CD4-positive, alpha-beta memory T cell (primary cell): ENCODE measurements around the gene PEX5. TPM values are rescaled to one million over a fixed set of nuclear protein-coding genes. Genes with fewer than 3 reads are reported as not detected.

ENCODE experiments used
- CTCF ChIA-PET: fragments of 350-600 bp; sonication (Branson Sonifier 250); formaldehyde crosslinking; loops from one replicate; lab custom pipeline; 2021; ENCODE audit warnings: inconsistent platforms; ENCODE audit not compliant: partially characterized antibody; lab: Charles Lee
- POLR2A ChIA-PET: fragments of 350-600 bp; sonication (Branson Sonifier 250); formaldehyde crosslinking; loops from one replicate; lab custom pipeline; 2021; ENCODE audit not compliant: partially characterized antibody; lab: Charles Lee
- DNase-seq, 5 donors: peaks; one replicate each; pipeline versions ENCODE4 v3.0.0 to v3.0.0-alpha.2; 2020 to 2022; ENCODE audit warnings: mixed read lengths in 1 of 5
- H3K27ac ChIP-seq: one replicate; pipeline ENCODE4 v1.7.0; 2013; ENCODE audit warnings: low read depth, low read length
- H3K27me3 ChIP-seq: 2 replicates; pipeline ENCODE4 v1.7.0; 2013; ENCODE audit warnings: mild to moderate bottlenecking, low read length, moderate library complexity; ENCODE audit not compliant: insufficient read depth
- H3K36me3 ChIP-seq: 2 replicates; pipeline ENCODE4 v1.7.0; 2013; ENCODE audit warnings: mild to moderate bottlenecking, low read length, moderate library complexity; ENCODE audit not compliant: insufficient read depth
- H3K4me1 ChIP-seq: 2 replicates; pipeline ENCODE4 v1.7.0; 2013; ENCODE audit warnings: mild to moderate bottlenecking, low read length, moderate library complexity; ENCODE audit not compliant: insufficient read depth
- H3K4me3 ChIP-seq, 2 donors: one replicate each; pipeline ENCODE4 v1.7.0; 2013; ENCODE audit warnings: low read length in 2 of 2, mild to moderate bottlenecking in 1 of 2
- H3K9me3 ChIP-seq, 2 donors: one replicate each; pipeline ENCODE4 v1.7.0; 2013; ENCODE audit warnings: low read length in 2 of 2, control low read depth in 1 of 2; ENCODE audit not compliant: control insufficient read depth in 1 of 2
- H3K27ac Mint-ChIP-seq, 7 donors: one replicate each; pipeline ENCODE4 v1.8.0; 2020 to 2021; ENCODE audit warnings: mixed read lengths in 7 of 7, mild to moderate bottlenecking in 6 of 7, inconsistent platforms in 3 of 7, moderate library complexity in 3 of 7
- H3K27me3 Mint-ChIP-seq, 2 donors: one replicate each; pipeline ENCODE4 v1.8.0; 2020 to 2021; ENCODE audit warnings: mixed read lengths in 2 of 2
- H3K36me3 Mint-ChIP-seq, 2 donors: one replicate each; pipeline ENCODE4 v1.8.0; 2020 to 2021; ENCODE audit warnings: mixed read lengths in 2 of 2, inconsistent platforms in 1 of 2, mild to moderate bottlenecking in 1 of 2
- H3K4me1 Mint-ChIP-seq, 4 donors: one replicate each; pipeline ENCODE4 v1.8.0; 2020 to 2021; ENCODE audit warnings: mixed read lengths in 4 of 4, mild to moderate bottlenecking in 1 of 4
- H3K4me3 Mint-ChIP-seq, 8 donors: one replicate each; pipeline ENCODE4 v1.8.0; 2020 to 2021; ENCODE audit warnings: mixed read lengths in 8 of 8, mild to moderate bottlenecking in 7 of 8, moderate library complexity in 6 of 8, inconsistent platforms in 3 of 8
- H3K9me3 Mint-ChIP-seq, 8 donors: one replicate each; pipeline ENCODE4 v1.8.0; 2020 to 2021; ENCODE audit warnings: mixed read lengths in 8 of 8, mild to moderate bottlenecking in 5 of 8, inconsistent platforms in 3 of 8, moderate library complexity in 1 of 8
- intact Hi-C: fragments of 100-400 bp; cut with micrococcal nuclease; formaldehyde crosslinking; loops from one replicate; pipeline ENCODE4 v1.15.1; 2023
- polyA plus RNA-seq, 2 donors: library from polyadenylated mRNA; unstranded; fragments of 300-500 nt; fragmentation: Illumina TruSeq; gene quantifications; one replicate each; pipeline ENCODE4 v1.2.3, GENCODE V29; 2021
- total RNA-seq, 2 experiments: library from RNA; stranded (reverse); gene quantifications; one replicate each; pipeline ENCODE4 v1.2.3, GENCODE V29; 2021

PEX5 gene
- total RNA-seq (10 to 100 TPM; 27.7 to 28.9 TPM), polyA plus RNA-seq (10 to 100 TPM; 10.8 to 15.2 TPM)

GRCh38 chr12:7189398-7190267 lies at the start of gene PEX5:
Gene PEX5, plus strand, starts transcription at chr12:7189686. Its CDS starts 692 bp downstream, at chr12:7190378.
- Histone ChIP-seq H3K27ac (peak within 1 kb of the TSS; percentile 94), H3K4me3 (peak within 1 kb of the TSS; percentile 82 to 99), H3K27me3 (no peaks in the 10 kb centered on the region), H3K9me3 (no peaks in the 10 kb centered on the region), H3K36me3 (no peaks in the 10 kb centered on the region), H3K4me1 (peaks cover 40% of the 10 kb centered on the region)
- peaks cover 25 to 60% (median 41%) of the 10 kb centered on the region in 4 donors for H3K4me1 Mint-ChIP-seq
- DNase-seq, result peak; percentile 78 to 85 (median 81)
- peaks cover 11 to 25% of the 10 kb centered on the region in 2 donors for H3K36me3 Mint-ChIP-seq
- H3K4me3 Mint-ChIP-seq, result peak within 1 kb of the TSS; percentile 95 to 100 (median 98)
- ChIA-PET CTCF (interaction anchor here (0.8 to 4.3 kb wide), 7 partner anchors 8 to 451 kb away, joined by 3 to 37 read pairs (median 3); partner anchors contain the start of gene SPSB2), POLR2A (interaction anchor here (0.7 to 1.6 kb wide), 8 partner anchors 35 to 500 kb away, joined by 3 to 6 read pairs (median 4); partner anchors contain the start of genes ENO2, SPSB2 and ZNF384)
- H3K9me3 Mint-ChIP-seq, result peaks cover 0 to 2% (median 0%) of the 10 kb centered on the region in 8 donors
- H3K27ac Mint-ChIP-seq, result peak within 1 kb of the TSS; percentile 96 to 99 (median 99)
- intact Hi-C loops, result loop anchor here (1.0 to 5.0 kb wide), 4 partner anchors 219 to 893 kb away; partner anchors contain the start of genes EMG1, NECAP1 and PHB2
- no peaks in the 10 kb centered on the region for H3K27me3 Mint-ChIP-seq

DNA sequence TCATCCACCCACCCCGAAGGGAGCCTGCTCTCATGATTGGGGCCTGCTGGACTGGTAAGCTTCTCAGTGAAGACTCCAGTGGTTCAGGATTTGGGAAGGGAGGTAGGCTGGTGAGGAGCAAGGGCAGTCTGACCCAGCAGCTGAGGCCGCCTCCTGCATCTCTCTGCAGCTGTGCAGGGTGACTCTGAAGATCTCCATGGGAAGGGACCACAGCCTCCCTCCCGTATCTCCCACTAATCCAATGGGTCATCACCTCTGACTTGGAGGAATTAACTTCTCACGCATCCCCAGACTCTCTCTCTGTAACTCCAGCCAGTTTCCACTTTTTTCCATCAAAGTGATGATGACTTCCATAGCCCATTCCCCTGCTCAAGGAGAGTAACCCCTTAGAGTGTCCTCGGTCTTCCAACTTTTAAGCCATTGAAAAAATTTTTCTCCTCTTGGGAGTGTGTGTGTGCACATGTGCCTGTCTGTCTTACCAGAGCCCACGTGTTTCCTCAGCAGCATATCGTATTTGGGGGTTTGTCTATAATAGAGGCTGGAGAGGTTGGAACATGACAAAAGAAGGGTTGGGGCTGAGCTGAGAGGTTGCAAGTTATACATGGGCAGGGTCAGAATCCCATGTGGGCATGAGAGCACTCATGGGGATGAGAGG lies 48.0 kb upstream of the PEX5 start:
- H3K36me3 ChIP-seq, result peaks cover 31% of the 10 kb centered on the region
- no peaks in the 10 kb centered on the region for H3K4me1 ChIP-seq
- H3K27ac Mint-ChIP-seq, result peak overlapping the region in 2 of 7 donors; percentile 42 to 48
- ChIA-PET POLR2A (interaction anchor here (1.3 to 2.0 kb wide), 2 partner anchors 10 to 11 kb away, joined by 5 read pairs; no protein-coding TSS in a partner anchor), CTCF (interaction anchor here (0.7 to 8.5 kb wide), 10 partner anchors 9 to 498 kb away, joined by 3 to 42 read pairs (median 3); partner anchors contain the start of gene PEX5)
- no peak overlapping the region for H3K4me3 Mint-ChIP-seq
- no peak overlapping the region for H3K27ac ChIP-seq
- DNase-seq, result no peak
- intact Hi-C loops, result loop anchor here (1.0 to 2.0 kb wide), 3 partner anchors 47 to 497 kb away; no protein-coding TSS in a partner anchor
- no peaks in the 10 kb centered on the region for H3K27me3 Mint-ChIP-seq
- H3K4me1 Mint-ChIP-seq, result peaks cover 0 to 12% (median 4%) of the 10 kb centered on the region in 4 donors
- no peaks in the 10 kb centered on the region for H3K9me3 Mint-ChIP-seq
- H3K27me3 ChIP-seq, result no peaks in the 10 kb centered on the region
- peaks cover 47 to 78% of the 10 kb centered on the region in 2 donors for H3K36me3 Mint-ChIP-seq
- no peaks in the 10 kb centered on the region for H3K9me3 ChIP-seq
- H3K4me3 ChIP-seq, result no peak overlapping the region

DNA sequence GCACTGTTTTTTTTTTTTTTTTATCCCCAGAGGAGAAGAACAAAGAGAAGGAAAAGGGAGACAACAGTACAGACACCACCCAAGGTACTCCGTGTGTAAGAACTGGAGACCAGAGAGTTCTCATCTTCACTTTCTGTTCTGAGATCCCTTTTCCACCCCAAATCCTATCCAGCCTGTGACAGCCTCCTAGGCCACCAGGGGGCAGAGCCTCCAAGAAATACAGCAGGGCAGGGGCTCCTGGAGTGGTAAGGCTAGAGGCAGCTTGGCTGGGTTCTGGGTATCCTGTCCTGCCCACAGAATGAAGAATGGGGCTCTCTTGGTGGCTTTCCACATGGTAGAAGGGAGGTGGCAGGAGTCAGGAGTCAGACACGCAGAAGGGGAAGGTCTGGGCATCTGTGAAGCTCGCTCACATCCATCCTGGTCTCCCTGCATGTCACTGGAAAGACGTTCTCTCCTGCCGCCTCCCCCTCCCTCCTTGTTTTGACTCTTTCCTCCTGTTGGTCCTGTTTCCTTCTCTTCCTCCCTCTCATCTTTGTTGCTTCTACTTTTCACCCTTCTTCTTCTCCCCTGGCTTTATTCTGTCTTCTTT lies 47.3 kb upstream of the PEX5 start:
- Histone ChIP-seq H3K4me3 (no peak overlapping the region), H3K27me3 (no peaks in the 10 kb centered on the region), H3K27ac (no peak overlapping the region), H3K4me1 (no peaks in the 10 kb centered on the region), H3K36me3 (peaks cover 24% of the 10 kb centered on the region), H3K9me3 (no peaks in the 10 kb centered on the region)
- intact Hi-C loops, result loop anchor here (1.0 to 2.0 kb wide), 3 partner anchors 46 to 496 kb away; no protein-coding TSS in a partner anchor
- ChIA-PET POLR2A (interaction anchor here (0.8 to 2.0 kb wide), 2 partner anchors 11 to 47 kb away, joined by 4 to 5 read pairs; no protein-coding TSS in a partner anchor), CTCF (interaction anchor here (0.7 to 8.5 kb wide), 10 partner anchors 8 to 497 kb away, joined by 3 to 42 read pairs (median 3); partner anchors contain the start of gene PEX5)
- no peaks in the 10 kb centered on the region for H3K9me3 Mint-ChIP-seq
- H3K27ac Mint-ChIP-seq, result peak overlapping the region in 4 of 7 donors; percentile 16 to 80 (median 43)
- H3K27me3 Mint-ChIP-seq, result no peaks in the 10 kb centered on the region
- no peak overlapping the region for H3K4me3 Mint-ChIP-seq
- DNase-seq, result peak; percentile 40 to 53 (median 44)
- H3K36me3 Mint-ChIP-seq, result peaks cover 45 to 77% of the 10 kb centered on the region in 2 donors
- peaks cover 0 to 12% (median 4%) of the 10 kb centered on the region in 4 donors for H3K4me1 Mint-ChIP-seq

DNA sequence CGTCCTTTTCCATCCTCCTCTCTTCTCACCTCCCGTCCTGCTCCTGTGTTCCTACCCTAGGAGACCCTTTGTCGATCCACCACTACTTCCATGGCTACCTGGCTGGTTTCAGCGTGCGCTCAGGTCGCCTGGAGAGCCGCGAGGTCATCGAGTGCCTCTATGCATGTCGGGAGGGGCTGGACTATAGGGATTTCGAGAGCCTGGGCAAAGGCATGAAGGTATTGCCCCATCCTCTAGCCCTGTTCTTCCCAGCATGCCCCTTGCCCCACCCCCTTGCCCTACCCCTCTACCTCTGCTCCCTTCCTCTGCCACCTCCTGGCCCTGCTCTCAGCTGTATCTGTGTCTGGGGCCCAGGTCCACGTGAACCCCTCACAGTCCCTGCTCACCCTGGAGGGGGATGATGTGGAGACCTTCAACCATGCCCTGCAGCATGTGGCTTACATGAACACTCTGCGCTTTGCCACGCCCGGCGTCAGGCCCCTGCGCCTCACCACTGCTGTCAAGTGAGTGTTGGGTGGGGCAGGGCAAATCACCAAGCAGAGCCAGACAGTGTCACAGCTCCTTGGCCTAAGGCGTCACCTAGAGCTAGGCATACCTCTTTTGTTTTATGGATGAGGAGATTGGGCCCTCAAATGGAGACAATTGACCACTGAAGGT lies 46.5 kb upstream of the PEX5 start:
- ChIA-PET POLR2A (interaction anchor here (0.8 to 2.0 kb wide), 2 partner anchors 11 to 46 kb away, joined by 4 to 5 read pairs; no protein-coding TSS in a partner anchor), CTCF (interaction anchor here (0.9 to 8.5 kb wide), 8 partner anchors 19 to 496 kb away, joined by 3 to 42 read pairs (median 3); partner anchors contain the start of genes C1RL and PEX5)
- intact Hi-C loops, result loop anchor here (1.0 to 2.0 kb wide), 3 partner anchors 45 to 495 kb away; no protein-coding TSS in a partner anchor
- Mint-ChIP-seq H3K4me3 (no peak overlapping the region), H3K9me3 (no peaks in the 10 kb centered on the region), H3K27ac (peak overlapping the region in 2 of 7 donors; percentile 42 to 45), H3K36me3 (peaks cover 42 to 76% of the 10 kb centered on the region in 2 donors), H3K27me3 (no peaks in the 10 kb centered on the region), H3K4me1 (peaks cover 0 to 12% (median 4%) of the 10 kb centered on the region in 4 donors)
- Histone ChIP-seq H3K27me3 (no peaks in the 10 kb centered on the region), H3K27ac (no peak overlapping the region), H3K36me3 (peaks cover 17% of the 10 kb centered on the region), H3K4me3 (no peak overlapping the region), H3K9me3 (no peaks in the 10 kb centered on the region), H3K4me1 (no peaks in the 10 kb centered on the region)
- no peak for DNase-seq

DNA sequence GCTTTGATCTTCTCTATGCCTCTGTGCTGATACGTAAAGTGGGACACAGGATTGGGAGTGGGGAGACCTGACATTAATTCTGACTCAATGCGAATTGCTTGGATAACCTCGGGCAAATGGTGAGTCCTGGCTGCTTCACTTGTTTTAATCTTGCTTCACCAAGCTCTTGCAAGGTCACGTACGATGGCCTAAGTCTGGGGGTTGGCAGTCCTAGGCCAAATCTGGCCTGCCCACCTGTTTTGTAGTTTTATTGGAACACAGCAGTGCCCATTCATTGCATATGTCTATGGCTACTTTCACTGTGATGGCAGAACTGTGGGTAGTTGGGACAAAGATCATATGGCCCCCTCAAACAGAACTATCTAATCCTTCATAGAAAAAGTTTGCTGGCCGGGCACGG lies 45.9 kb upstream of the PEX5 start:
- ChIA-PET CTCF (interaction anchor here (0.9 to 8.5 kb wide), 8 partner anchors 22 to 179 kb away, joined by 3 to 42 read pairs (median 6); partner anchors contain the start of genes C1RL and PEX5), POLR2A (interaction anchor here (1.1 to 2.0 kb wide), 2 partner anchors 12 to 35 kb away, joined by 4 to 5 read pairs; no protein-coding TSS in a partner anchor)
- H3K9me3 Mint-ChIP-seq, result no peaks in the 10 kb centered on the region
- peaks cover 44 to 78% of the 10 kb centered on the region in 2 donors for H3K36me3 Mint-ChIP-seq
- Histone ChIP-seq H3K4me3 (no peak overlapping the region), H3K9me3 (no peaks in the 10 kb centered on the region), H3K27me3 (no peaks in the 10 kb centered on the region), H3K4me1 (no peaks in the 10 kb centered on the region), H3K36me3 (peaks cover 15% of the 10 kb centered on the region), H3K27ac (no peak overlapping the region)
- no peak for DNase-seq
- H3K4me1 Mint-ChIP-seq, result peaks cover 0 to 12% (median 4%) of the 10 kb centered on the region in 4 donors
- no peaks in the 10 kb centered on the region for H3K27me3 Mint-ChIP-seq
- H3K4me3 Mint-ChIP-seq, result no peak overlapping the region
- no peak overlapping the region for H3K27ac Mint-ChIP-seq
- intact Hi-C loops, result loop anchor here (2.0 kb wide), 1 partner anchor 75 kb away; no protein-coding TSS in a partner anchor
